ENCODE results near the gene OPA1.

- TF ChIP-seq EZH2phosphoT487 (IDR thresholded peaks at IDR 0.05; ENCODE audit: borderline replicate concordance) (no peak), CTCF (conservative IDR thresholded peaks at IDR 0.05; ENCODE audit: low read length) (no peak)
These were observed 3.9 kb upstream of the OPA1 start for GRCh38 chr3:193589129-193589528.
